ENCODE measurements around the gene RASGRP3. TPM values are rescaled to one million over a fixed set of nuclear protein-coding genes. Genes with fewer than 3 reads are reported as not detected.

RASGRP3 gene
- total RNA-seq, 1 experiment from 2014 or later = 18.4 TPM

DNA sequence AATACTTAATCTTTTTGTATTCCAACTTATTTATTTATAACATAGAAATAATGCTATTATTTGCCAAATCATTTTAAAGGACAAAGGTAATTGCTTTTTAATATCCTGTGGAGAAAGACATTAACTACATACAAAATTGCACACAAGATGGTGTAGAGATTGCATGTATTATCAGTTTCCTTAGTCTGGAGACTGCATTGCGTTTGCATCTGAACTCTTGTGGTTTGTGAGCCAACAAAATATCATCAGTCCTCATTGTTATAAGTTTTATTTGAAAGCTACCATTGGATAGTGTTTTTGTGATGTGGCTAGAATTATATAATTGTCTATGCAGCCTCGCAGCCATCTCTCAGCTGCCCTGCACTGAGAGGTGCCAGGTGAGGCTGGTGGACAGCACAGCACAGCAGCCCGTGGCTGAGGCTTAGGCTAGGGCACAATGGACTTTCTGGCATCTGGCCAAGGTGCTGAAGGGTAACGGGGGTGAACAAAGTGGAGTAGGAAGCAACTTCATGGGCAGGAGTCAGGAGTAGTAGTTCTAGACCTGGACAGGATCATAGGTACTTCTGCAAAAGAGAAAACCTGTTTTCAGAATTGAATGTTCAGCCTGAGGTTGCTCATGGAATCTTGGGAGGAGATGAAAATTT lies 15.1 kb downstream of the RASGRP3 start:
- DNase-seq (ENCODE audit: low read depth) = no peak

- DNase-seq (ENCODE audit: low read depth) = no peak
Measured at GRCh38 chr2:33492399-33493134, 16.1 kb downstream of the RASGRP3 start.

DNA sequence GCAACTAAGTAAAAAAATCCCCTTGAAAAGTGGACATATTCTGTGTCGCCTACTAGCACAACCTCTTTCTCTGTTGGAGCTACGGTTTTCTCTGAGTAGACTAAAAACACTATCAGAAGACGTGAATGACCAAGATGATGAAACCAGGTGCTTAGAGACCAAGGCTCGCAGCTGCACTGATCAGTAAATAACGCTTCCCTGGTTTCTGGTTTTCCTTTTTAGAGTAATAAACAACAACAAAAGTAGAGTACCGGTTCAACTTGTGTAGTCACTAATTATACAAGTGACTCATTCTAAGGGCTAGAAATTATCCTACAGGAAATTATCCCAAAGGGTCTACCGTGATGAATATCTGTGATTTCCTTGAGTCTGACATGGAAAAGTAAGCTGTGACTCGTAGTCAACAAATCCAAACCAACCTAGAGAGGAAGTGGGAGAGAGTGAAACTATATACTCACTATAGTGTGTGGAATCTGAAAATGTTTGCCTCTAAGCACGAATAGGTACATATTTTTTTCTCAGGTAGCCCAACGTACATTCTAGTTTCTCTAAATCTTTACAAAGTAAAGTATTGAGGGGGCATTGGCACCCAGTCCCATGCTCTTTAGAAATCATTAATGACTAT lies 17.8 kb downstream of the RASGRP3 start:
- peak; percentile 49 for DNase-seq (ENCODE audit: low read depth)

GRCh38 chr2:33494877-33495641 lies 18.6 kb downstream of the RASGRP3 start:
- DNase-seq (ENCODE audit: low read depth) = no peak

GRCh38 chr2:33495683-33496082 lies 19.2 kb downstream of the RASGRP3 start:
- no peak for DNase-seq (ENCODE audit: low read depth)

- no peak for DNase-seq (ENCODE audit: low read depth)
Measured at GRCh38 chr2:33496150-33496549, 19.7 kb downstream of the RASGRP3 start.

GRCh38 chr2:33496726-33497125 lies 20.3 kb downstream of the RASGRP3 start:
- no peak for DNase-seq (ENCODE audit: low read depth)

DNA sequence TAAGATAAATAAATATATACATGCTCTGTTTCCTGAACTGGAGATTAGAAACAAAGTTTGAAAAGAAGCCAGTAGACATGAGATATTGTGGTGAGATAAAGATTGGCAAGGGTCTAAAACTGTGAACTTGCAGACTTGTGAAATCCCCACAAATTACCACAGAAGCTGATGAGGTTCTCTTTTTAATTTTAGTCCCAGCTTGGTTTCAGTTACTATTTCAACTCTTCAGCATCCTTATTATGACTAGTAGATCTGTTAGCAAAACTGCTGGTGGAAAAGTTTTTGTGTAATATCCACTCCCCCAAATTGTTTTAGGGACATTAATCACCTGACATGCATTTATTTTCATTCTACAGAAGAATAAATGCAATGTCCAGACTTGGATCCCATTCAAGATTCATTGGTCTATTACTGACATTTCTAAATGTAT lies 20.8 kb downstream of the RASGRP3 start:
- DNase-seq (ENCODE audit: low read depth) = peak; percentile 65

GRCh38 chr2:33498291-33498956 lies 22.0 kb downstream of the RASGRP3 start:
- DNase-seq (ENCODE audit: low read depth) = peak; percentile 67

- no peak for DNase-seq (ENCODE audit: low read depth)
Measured at GRCh38 chr2:33500177-33500576, 23.7 kb downstream of the RASGRP3 start.

GRCh38 chr2:33502025-33502424 lies 25.6 kb downstream of the RASGRP3 start:
- DNase-seq (ENCODE audit: low read depth) = no peak

- DNase-seq (ENCODE audit: low read depth) = no peak
Measured at GRCh38 chr2:33503002-33503401, 26.6 kb downstream of the RASGRP3 start.

DNA sequence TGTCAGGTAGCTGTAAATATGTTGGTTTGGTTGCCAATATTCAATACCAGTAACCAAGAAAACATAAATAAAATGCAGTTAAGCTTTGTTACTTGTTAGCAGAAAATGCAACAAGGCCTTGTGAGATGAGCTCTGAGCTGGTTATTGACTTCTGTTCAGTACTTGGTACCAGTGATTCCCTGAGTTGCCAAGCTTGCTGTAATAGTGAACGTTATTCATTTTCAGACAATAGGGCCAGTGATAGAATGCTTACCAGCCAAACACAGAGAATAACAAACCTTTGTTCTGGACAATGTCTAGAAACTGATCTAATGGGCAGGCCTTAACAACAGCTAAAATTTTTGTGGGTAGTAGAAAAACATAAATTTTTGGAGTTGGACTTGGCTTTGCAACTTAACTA lies 29.5 kb downstream of the RASGRP3 start:
- DNase-seq (ENCODE audit: low read depth) = no peak

GRCh38 chr2:33509908-33510585 lies 33.6 kb downstream of the RASGRP3 start:
- no peak for DNase-seq (ENCODE audit: low read depth)

- DNase-seq (ENCODE audit: low read depth) = no peak
Measured at GRCh38 chr2:33510586-33510968, 34.1 kb downstream of the RASGRP3 start.

DNA sequence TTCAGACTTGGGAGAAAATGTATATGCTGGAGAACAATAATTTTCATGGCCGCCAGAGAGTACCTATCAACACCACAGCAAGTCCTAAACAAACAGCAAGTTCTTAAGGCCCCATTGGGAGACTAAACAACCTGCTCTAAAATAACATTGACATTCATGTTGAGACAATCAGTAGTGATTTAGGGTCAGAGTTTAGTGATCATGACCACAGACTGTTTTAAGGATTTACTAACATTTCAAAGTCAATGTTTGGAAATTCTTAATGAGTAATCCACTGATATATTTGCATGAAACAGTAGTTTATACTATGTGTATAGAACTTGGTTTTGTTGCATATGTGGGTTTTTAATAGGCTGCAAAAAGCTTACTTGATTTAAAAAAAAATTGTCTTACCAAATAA lies 34.7 kb downstream of the RASGRP3 start:
- no peak for DNase-seq (ENCODE audit: low read depth)

- DNase-seq (ENCODE audit: low read depth) = no peak
Measured at GRCh38 chr2:33512112-33512511, 35.7 kb downstream of the RASGRP3 start.

- DNase-seq (ENCODE audit: low read depth) = no peak
Measured at GRCh38 chr2:33513480-33513879, 37.0 kb downstream of the RASGRP3 start.

- DNase-seq (ENCODE audit: low read depth) = no peak
Measured at GRCh38 chr2:33516456-33516995, 40.1 kb downstream of the RASGRP3 start.

- DNase-seq (ENCODE audit: low read depth) = no peak
Measured at GRCh38 chr2:33518200-33518599, 41.8 kb downstream of the RASGRP3 start.

DNA sequence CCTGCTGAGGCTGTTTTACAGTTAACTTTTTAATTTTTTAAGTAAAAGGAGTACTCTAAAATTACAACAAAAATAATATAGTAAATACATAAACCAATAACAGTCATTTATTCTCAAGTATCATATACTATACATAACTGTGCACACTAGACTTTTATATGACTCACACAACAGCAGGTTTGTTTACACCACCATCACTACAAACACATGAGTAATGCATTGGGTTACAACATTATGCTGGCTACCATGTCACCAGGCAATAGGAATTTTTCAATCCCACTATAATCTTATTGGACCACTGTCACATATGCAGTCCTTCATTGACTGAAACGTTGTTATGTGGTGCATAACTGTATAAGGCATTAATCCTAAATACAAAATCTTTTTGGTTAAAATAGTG lies 42.5 kb downstream of the RASGRP3 start:
- DNase-seq (ENCODE audit: low read depth) = peak; percentile 59
